Esophagus squamous epithelium (tissue), 5 donors: ENCODE measurements around the gene GYG1. TPM values are rescaled to one million over a fixed set of nuclear protein-coding genes. Genes with fewer than 3 reads are reported as not detected.

Experiments
- DNase-seq: peaks from one replicate; lab custom pipeline; 2025; lab: John Stamatoyannopoulos, UW
- H3K27ac ChIP-seq, 4 donors: fragments of 200-600 bp; sonication (generic); one replicate each; pipeline ENCODE4 v1.5.1; 2016 to 2019; ENCODE audit warnings: mild to moderate bottlenecking in 1 of 4
- H3K27me3 ChIP-seq, 4 donors: fragments of 200-600 bp; sonication (generic); 1 replicate in 3 of 4; 2 replicates in 1 of 4; pipeline versions ENCODE4 v1.5.1 to v1.6.0; 2017 to 2021; ENCODE audit warnings: antibody characterized with exemption in 1 of 4
- H3K36me3 ChIP-seq, 3 donors: fragments of 200-600 bp; sonication (generic); one replicate each; pipeline ENCODE4 v1.5.1; 2016 to 2019
- H3K4me1 ChIP-seq, 3 donors: fragments of 200-600 bp; sonication (generic); one replicate each; pipeline ENCODE4 v1.5.1; 2017 to 2019
- H3K4me3 ChIP-seq, 4 donors: fragments of 200-600 bp; sonication (generic); 1 replicate in 3 of 4; 2 replicates in 1 of 4; pipeline ENCODE4 v1.5.1; 2016 to 2019; ENCODE audit warnings: mild to moderate bottlenecking in 2 of 4, moderate library complexity in 1 of 4
- H3K9me3 ChIP-seq, 3 donors: fragments of 200-600 bp; sonication (generic); one replicate each; pipeline ENCODE4 v1.5.1; 2016 to 2019
- CTCF ChIP-seq, 6 experiments: fragments of 450-650 bp in 4 of 6; fragments of 200-600 bp in 2 of 6; sonication (generic) in 2 of 6; IDR thresholded peaks; one replicate each; pipeline ENCODE4 v1.5.1; 2016 to 2019; ENCODE audit warnings: antibody characterized with exemption in 6 of 6, mild to moderate bottlenecking in 4 of 6, moderate library complexity in 4 of 6
- POLR2A ChIP-seq, 4 donors: fragments of 450-650 bp; IDR thresholded peaks; one replicate each; pipeline ENCODE4 v1.6.1; 2017; ENCODE audit warnings: antibody characterized with exemption in 4 of 4, mild to moderate bottlenecking in 4 of 4, moderate library complexity in 3 of 4
- WGBS, 2 donors: methylation state at CpG; one replicate each; pipeline ENCODE4 v1.1.5; 2018; 5-methylcytosine and 5-hydroxymethylcytosine counted together
- intact Hi-C: fragments of 100-400 bp; cut with DNase I; formaldehyde crosslinking; loops from one replicate; pipeline ENCODE4 v1.15.0; 2022
- total RNA-seq, 4 donors: library from RNA; depleted of rRNA; stranded (reverse); fragments of >200 nt; gene quantifications; one replicate each; pipeline ENCODE4 v1.1.0, GENCODE V29; 2016
- donor health status: DM: yes; HTN: yes; CAD: no.

The GYG1 gene
- 10 to 100 TPM; 16.6 to 55.5 (median 35.8) TPM for total RNA-seq

GRCh38 chr3:148991219-148992026 lies at the start of gene GYG1:
TSS of gene GYG1 (plus strand) at chr3:148991540. CDS start at chr3:148991641, 101 bp downstream.
- H3K27me3 ChIP-seq: no peaks in the 10 kb centered on the region
- H3K9me3 ChIP-seq: no peaks in the 10 kb centered on the region
- peak within 1 kb of the TSS; percentile 91 to 99 (median 94) for H3K27ac ChIP-seq
- peak within 1 kb of the TSS; percentile 76 to 97 (median 95) for H3K4me3 ChIP-seq
- peaks cover 0 to 25% (median 0%) of the 10 kb centered on the region in 3 donors for H3K36me3 ChIP-seq
- TF ChIP-seq CTCF (IDR thresholded peaks at IDR 0.05) (peak in 2 of 6 experiments; percentile 19 to 28), POLR2A (IDR thresholded peaks at IDR 0.05) (peak in 2 of 4 donors; percentile 83 to 86)
- intact Hi-C loops: no loop called here
- peaks cover 9 to 32% (median 9%) of the 10 kb centered on the region in 3 donors for H3K4me1 ChIP-seq
- peak; percentile 20 for DNase-seq
- 0 to 3% methylated on average over 5 to 8 of the region's 91 CpGs for WGBS, 2 donors

GRCh38 chr3:148943506-148944205 lies 47.7 kb upstream of the GYG1 start:
- H3K27me3 ChIP-seq: no peaks in the 10 kb centered on the region
- intact Hi-C loops: loop anchor here (5.0 kb wide), 1 partner anchor 81 kb away; no protein-coding TSS in a partner anchor
- 8 to 23% methylated on average over 2 of the region's 2 CpGs for WGBS, 2 donors
- no peaks in the 10 kb centered on the region for H3K9me3 ChIP-seq
- no peak overlapping the region for H3K4me3 ChIP-seq
- H3K36me3 ChIP-seq: no peaks in the 10 kb centered on the region
- no peak overlapping the region for H3K27ac ChIP-seq
- DNase-seq: no peak
- no peaks in the 10 kb centered on the region for H3K4me1 ChIP-seq
- TF ChIP-seq POLR2A (IDR thresholded peaks at IDR 0.05) (no peak), CTCF (IDR thresholded peaks at IDR 0.05) (peak; percentile 22 to 74 (median 56))

GRCh38 chr3:148945116-148945515 lies 46.2 kb upstream of the GYG1 start:
- intact Hi-C loops: no loop called here
- Histone ChIP-seq H3K36me3 (no peaks in the 10 kb centered on the region), H3K4me3 (no peak overlapping the region), H3K4me1 (no peaks in the 10 kb centered on the region), H3K27me3 (no peaks in the 10 kb centered on the region), H3K9me3 (no peaks in the 10 kb centered on the region), H3K27ac (no peak overlapping the region)
- 74 to 87% methylated on average over 2 of the region's 2 CpGs for whole genome bisulfite sequencing, 2 donors
- TF ChIP-seq POLR2A (IDR thresholded peaks at IDR 0.05): no peak
- TF ChIP-seq CTCF (IDR thresholded peaks at IDR 0.05): no peak
- DNase-seq: no peak

- WGBS, 2 donors: 79 to 85% methylated on average over 8 of the region's 8 CpGs
- Histone ChIP-seq H3K4me3 (no peak overlapping the region), H3K4me1 (no peaks in the 10 kb centered on the region), H3K36me3 (no peaks in the 10 kb centered on the region), H3K27me3 (no peaks in the 10 kb centered on the region), H3K9me3 (no peaks in the 10 kb centered on the region), H3K27ac (no peak overlapping the region)
- intact Hi-C loops: no loop called here
- TF ChIP-seq POLR2A (IDR thresholded peaks at IDR 0.05): no peak
- no peak for TF ChIP-seq CTCF (IDR thresholded peaks at IDR 0.05)
- no peak for DNase-seq
These were observed 42.3 kb upstream of the GYG1 start for GRCh38 chr3:148948913-148949657.
